ENCODE data around the gene PRKG2.

PRKG2 gene

GRCh38 chr4:81142744-81143143 lies 72.3 kb downstream of the PRKG2 start:
- no peak overlapping the region for H3K4me3 ChIP-seq (ENCODE audit: low read depth, low read length)
- TF ChIP-seq CTCF (IDR thresholded peaks at IDR 0.05; ENCODE audit: insufficient read depth, low read depth, low read length, missing control alignments), result no peak
- DNase-seq (ENCODE audit: low read depth), result no peak

GRCh38 chr4:81137894-81138293 lies 77.1 kb downstream of the PRKG2 start:
- no peak overlapping the region for H3K4me3 ChIP-seq (ENCODE audit: low read depth, low read length)
- no peak for DNase-seq (ENCODE audit: low read depth)
- no peak for TF ChIP-seq CTCF (IDR thresholded peaks at IDR 0.05; ENCODE audit: insufficient read depth, low read depth, low read length, missing control alignments)

GRCh38 chr4:81137446-81137845 lies 77.6 kb downstream of the PRKG2 start:
- DNase-seq (ENCODE audit: low read depth), result no peak
- no peak overlapping the region for H3K4me3 ChIP-seq (ENCODE audit: low read depth, low read length)
- no peak for TF ChIP-seq CTCF (IDR thresholded peaks at IDR 0.05; ENCODE audit: insufficient read depth, low read depth, low read length, missing control alignments)

GRCh38 chr4:81136161-81136905 lies 78.7 kb downstream of the PRKG2 start:
- H3K4me3 ChIP-seq (ENCODE audit: low read depth, low read length), result no peak overlapping the region
- no peak for TF ChIP-seq CTCF (IDR thresholded peaks at IDR 0.05; ENCODE audit: insufficient read depth, low read depth, low read length, missing control alignments)
- no peak for DNase-seq (ENCODE audit: low read depth)

GRCh38 chr4:81135501-81135900 lies 79.5 kb downstream of the PRKG2 start:
- TF ChIP-seq CTCF (IDR thresholded peaks at IDR 0.05; ENCODE audit: insufficient read depth, low read depth, low read length, missing control alignments), result no peak
- H3K4me3 ChIP-seq (ENCODE audit: low read depth, low read length), result no peak overlapping the region
- DNase-seq (ENCODE audit: low read depth), result no peak

- DNase-seq (ENCODE audit: low read depth), result no peak
- no peak overlapping the region for H3K4me3 ChIP-seq (ENCODE audit: low read depth, low read length)
- no peak for TF ChIP-seq CTCF (IDR thresholded peaks at IDR 0.05; ENCODE audit: insufficient read depth, low read depth, low read length, missing control alignments)
Measured at GRCh38 chr4:81131563-81131962, 83.5 kb downstream of the PRKG2 start.

- TF ChIP-seq CTCF (IDR thresholded peaks at IDR 0.05; ENCODE audit: insufficient read depth, low read depth, low read length, missing control alignments), result no peak
- no peak overlapping the region for H3K4me3 ChIP-seq (ENCODE audit: low read depth, low read length)
- no peak for DNase-seq (ENCODE audit: low read depth)
Measured at GRCh38 chr4:81131066-81131465, 84.0 kb downstream of the PRKG2 start.
